GM18870 (cell line): ENCODE measurements around the gene MST1R.
"Not testable (repeated sequence)": the region's sequence is repeated elsewhere in the genome, so short reads cannot be mapped to it uniquely, and the experiment has no call there.

Experiments used
- ATAC-seq: cut with Tn5 transposase; IDR thresholded peaks from one replicate; pipeline ENCODE4 v1.9.1; 2021; ENCODE audit warnings: moderate library complexity; ENCODE audit not compliant: unreplicated experiment

Gene MST1R

DNA sequence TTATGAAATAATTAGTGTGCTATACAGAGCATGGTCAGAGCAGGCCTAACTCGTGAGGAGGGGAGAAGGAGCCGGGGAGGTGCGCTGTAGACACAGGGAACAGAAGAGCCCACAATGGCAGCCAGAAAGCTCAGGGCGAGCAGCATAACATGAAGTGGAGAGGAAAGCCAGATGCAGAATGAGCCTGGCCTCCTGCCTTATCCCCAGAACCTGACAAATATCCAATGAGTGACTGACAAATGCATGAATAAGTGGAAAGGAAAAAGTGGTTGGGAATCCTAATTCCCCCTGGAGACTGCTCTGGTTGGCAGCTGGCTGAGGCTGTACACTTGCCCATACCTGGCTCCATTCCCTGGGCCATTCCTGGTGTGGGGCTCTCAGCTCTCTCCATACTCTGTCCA is 9.2 kb upstream of the MST1R start:
- ATAC-seq = no peak

DNA sequence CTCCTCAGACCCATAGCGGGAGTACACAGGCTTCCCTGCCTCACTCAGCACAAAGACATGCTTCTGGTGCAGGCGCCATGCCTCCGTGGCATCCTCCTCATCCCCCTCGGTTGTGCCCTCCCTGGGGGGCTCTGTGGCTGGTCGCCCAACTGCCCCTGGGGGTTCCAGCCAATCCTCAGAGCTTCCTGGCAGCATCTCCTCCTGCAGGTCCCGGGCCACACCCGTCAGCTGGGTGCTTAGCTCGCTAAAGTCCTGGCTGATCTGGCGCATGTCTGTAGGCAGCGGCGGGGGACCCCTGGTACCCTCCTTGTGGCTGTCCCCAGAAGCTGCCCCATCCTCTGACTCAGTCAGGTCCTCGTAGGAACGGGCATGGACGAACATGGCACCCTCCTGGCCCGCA is 7.9 kb upstream of the MST1R start:
- no peak for ATAC-seq

DNA sequence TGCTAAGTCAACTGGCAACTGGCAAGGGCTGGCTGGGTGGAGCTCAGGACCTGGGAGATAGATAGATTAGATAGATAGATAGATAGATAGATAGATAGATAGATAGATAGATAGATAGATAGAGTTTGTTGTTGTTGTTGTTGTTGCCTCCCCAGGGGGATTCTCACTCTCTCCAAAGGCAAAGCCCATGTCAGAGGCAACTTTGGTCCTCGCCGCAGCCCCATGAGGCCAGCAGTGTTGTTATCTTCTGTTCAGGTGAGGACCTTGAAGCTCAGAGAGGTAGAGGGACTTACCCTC is 7.4 kb upstream of the MST1R start:
- ATAC-seq = no peak

DNA sequence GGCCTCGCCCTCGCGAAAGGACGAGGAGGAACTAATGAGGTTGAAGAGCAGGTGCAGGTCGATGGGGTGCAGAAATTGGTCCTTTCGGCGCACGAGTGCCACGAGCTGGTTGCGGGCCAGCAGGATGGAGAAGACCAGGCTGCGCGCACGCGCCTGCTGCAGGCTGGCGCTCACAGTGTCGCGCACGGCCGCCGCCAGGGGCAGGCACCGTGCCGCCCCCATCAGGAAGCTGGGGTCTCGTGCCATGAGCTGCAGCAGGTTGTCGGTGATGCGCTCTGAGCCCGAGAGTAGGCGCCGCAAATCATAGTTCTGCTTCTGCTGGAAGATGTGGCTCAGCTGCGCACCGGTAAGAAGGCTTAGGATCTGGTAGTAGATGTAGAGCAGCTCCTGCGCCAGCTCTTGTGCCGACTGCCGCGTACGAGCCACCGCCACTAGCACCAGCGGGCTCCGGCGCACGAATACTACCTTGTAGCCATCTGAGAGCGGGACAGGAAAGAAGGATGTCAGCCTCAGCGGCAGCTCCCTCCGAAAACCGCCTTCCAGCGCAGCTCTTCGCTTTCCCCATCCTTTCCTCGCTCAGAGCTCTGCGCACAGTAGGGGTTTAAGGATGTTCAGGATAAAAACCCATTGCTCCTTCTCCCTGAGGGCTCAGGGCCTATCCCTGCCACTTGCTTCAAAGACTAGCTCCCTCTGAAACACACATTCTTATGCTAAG is 6.9 kb upstream of the MST1R start:
- ATAC-seq = no peak

DNA sequence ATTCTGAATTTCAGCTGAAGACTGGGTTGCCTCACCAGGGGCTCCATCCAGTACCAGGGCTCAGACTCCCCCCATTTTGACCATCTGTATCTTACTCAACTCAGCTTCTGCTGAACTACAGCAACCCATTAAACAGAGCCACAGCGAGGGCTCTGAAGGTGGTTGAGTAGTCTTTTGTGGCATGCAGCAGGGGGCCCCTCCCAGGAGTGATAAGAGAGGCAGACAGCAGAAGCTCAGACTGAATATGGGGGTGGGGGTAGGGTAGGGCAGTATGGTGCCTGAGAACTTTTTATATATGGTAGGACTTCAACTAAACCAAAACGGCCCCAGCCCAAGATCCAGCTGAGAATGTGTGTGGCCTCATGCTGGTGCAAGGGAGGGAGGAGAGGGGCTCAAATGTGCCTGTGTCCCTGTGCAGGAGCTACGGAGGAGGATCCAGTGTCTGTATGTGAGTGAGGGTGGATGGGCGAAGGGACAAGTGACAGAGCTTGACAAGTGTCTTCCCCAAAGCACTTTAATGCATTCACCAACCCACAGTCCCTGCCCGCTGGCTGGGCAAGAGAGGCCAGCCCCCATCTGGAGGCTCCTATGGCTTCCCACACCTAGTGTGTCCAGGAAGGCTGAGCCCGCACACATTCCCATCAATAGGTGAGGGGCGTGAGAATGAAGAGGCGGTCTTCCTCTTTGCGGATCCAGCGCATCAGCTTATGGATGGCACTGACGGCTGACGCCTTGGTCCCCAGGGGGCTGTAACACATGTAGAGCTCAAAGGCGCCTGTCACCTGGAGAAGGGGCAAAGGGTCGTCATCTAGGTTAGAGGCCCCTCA is 4.9 kb upstream of the MST1R start:
- no peak for ATAC-seq

DNA sequence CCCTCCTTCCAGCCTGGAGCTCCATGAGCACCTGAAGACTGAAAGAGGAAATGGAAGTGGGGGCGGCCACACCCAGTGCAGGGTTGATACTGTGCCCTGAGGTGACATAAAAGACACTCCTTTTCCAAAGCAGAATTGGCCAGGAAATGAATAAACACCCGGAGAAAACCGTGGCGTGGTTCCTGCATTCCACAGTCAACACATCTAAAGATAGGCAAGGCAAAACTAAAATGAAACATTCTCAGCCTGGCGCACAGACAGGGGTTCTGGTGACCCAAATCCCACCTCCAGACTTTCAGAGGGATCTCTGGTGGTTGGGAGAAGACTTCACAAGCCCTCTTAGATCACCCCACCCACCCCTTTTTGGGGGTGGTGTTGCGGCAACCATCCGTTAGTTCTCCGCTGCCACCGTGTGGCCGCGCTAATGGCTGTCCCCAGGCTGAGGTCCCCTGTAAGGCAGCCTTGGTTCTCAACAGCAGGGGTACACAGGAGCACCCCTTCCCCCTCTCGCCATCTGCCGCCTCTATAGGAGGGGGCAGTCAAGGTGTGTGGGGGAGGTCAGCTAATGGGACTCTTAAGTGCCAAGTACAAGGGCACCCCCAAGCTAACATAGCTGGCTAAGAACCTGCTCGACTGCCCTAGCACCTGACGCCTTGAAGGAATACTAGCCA is 2.5 kb upstream of the MST1R start:
- no peak for ATAC-seq

DNA sequence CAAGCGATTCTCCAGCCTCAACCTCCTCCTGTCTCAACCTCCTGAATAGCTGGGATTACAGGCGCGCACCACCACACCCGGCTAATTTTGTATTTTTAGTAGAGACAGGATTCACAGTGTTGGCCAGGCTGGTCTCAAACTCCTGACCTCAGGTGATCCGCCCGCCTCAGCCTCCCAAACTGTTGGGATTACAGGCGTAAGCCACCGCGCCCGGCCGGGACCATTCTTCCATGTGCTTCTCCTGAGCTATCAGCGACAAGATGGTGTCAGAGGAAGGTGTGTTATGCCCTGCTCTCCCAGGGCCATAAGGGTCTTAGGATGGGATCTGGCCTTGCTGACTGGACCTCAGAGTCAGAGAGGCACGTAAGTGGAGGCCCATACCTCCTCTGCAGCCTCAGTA is 775 bp upstream of the MST1R start:
- ATAC-seq = not testable (repeated sequence)

DNA sequence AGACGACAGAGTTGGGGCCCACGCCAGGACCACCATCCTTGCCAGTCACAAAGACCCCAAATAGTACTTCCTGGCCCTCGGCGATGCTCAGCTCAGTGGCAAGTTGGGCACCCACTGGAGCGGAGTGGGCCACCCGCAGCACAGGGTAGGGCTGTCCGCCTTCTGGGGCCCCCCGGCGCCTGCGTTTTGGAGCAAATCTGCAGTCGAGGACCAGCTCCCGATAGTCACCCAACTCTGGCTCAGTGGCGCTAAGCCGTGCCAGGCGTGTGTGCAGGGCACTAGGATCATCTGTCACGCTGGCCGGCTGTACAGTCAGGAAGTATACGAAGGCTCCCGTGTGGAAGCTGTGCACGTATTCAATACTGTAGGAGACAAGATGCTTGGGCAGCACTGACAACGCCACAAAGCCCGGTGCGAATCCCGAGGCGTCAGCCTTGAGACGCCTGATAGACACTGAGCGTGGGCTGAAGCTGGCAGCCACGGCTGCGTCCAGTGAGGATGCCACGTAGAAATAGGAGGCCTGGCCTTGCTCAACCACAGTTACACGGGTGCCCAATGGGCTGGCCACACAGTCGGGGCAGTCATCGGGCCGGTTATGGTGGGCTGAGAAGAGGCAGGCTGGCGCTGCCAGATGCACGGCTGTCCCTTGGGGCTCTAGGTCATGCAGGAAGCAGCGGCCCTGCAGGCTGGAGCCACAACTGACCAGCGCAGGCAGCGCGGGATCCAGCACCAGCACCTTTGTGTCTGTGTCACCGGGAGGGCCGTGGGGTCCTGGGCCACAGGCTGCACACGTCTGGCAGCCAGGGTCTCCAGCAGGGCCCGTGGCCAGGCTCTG is 945 bp downstream of the MST1R start:
- no peak for ATAC-seq

DNA sequence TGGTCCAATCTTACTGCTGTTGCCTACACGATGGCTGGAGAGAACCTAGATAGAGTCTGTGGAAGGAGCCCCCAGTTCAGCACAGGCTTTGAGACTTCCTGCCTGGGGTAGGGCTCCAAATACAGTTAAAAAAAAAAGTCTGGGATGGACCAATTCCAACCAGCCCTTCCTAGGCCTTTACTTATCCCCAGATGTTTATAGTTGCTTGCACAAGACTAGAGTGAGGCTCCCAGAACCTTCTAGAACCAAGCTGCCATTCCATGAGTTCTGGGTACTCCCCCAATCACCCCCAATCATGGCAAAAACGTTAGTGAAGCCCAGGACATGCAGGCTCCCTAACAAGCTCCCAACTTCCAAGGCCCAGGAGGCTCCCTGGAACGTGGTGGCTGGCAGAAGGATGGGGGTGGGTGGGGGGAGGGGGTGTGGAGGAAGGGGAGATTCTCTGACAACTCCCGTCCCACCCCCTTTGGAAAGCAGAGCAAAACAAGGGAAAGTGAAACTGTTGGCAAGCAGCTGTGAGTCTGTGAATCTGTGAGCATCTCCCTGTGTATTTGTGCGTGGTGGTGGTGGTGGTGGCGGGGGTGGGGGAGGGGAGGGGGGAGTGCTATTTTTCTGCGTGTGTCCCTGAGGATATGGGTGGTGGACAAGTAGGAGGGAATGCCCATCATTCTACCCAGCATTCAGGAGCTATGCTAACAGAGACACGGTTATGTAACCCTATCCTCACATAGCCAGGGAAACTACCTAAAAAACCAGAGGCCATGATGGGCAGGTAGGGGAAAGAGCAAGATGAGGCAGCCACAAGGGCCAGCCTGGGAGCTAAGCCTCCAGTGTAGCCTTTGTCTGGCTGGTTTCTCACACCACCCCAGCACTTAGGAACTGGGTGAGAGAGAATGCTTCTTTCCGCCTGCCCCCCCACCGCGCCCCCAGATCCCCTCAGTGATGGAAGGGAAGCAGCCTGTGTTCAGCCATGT is 2.0 kb downstream of the MST1R start:
- no peak for ATAC-seq

DNA sequence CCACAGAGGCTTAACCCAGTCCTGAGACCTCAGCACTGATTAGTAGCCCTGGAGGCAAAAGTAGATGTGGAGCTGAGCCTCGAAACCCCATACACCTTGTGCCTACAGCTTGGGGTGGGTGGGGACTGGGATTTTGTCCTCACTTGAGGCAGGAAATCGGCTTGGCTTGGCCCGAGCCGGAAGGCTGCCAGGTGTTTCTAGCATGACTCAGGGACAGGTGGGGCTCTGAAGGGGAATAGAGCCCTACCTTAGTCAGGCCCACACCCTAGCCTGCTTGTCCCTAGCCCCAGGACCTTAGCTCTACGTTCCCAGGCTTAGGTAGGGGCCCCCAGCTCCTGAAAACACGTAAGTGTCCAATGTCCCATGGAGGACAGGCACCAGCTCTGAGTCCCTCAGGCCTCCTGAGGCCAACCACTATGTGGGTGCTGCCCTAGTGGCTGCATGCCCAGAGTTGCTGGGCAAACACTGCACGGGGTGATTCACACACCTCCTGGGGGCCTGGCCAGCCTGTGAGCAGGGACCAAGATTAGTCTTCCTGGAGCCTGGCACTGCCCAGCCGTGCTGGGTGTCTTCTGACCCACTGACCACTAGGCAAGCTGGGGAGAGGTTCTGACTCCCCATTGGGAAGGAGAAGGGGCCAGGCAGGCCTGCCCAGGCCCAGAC is 3.1 kb downstream of the MST1R start:
- ATAC-seq = no peak

DNA sequence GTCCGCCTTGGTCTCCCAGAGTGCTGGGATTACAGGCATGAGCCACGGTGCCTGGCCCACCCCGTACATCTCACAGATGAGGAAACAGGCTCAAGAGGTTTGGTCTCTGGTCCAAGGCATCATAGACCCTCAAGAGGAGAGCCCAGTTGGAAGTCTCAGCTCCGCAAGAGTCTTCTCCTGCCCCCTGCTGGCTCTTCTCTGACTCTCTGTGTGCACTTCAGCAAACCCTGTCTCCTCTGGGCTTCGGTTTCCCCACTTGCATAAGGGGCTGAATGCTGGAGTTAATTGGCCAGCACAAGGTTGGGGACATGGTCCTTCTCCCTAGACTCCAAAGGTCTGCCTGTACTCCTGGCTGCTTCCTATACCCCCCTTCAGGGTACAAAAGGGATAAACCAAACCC is 3.9 kb downstream of the MST1R start:
- no peak for ATAC-seq

DNA sequence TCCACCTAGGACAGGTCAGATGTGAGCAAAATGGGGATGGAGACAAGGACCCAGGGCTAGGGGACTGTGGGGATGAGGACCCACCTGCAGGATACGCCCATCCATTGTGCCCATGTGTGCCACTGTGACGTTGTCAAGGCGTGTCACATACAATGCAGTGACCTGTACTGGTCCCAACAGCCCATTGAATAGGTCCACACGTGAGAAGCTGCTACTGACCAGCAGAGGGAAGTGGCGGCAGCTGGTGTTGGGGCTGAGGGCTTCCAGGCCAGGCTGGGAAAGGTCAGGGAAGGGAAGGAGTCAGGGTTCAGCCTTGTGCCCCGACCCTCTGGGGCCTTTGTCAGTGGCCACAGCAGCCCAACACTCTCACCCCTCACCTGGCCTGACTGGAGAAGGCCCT is 4.7 kb downstream of the MST1R start:
- ATAC-seq = no peak

DNA sequence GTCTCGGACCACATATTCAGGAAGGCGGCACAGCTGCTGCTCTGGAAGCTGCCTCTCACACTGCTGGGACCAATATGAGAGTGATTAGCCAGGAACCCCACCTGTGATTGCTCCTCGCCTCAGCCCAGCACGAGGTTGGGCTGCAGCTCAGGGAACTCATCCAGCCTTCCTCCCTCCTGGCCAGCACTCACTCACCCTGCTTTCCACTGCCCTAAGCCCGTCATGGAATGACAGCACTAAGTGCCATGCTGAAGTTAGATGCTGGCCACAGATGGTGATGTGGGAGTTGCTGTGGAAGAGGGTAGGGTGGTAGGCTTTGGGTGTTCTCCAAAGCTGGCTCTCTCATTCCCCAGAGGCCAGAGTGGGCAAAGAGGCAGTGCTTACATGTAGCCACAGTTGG is 7.3 kb downstream of the MST1R start:
- no peak for ATAC-seq

DNA sequence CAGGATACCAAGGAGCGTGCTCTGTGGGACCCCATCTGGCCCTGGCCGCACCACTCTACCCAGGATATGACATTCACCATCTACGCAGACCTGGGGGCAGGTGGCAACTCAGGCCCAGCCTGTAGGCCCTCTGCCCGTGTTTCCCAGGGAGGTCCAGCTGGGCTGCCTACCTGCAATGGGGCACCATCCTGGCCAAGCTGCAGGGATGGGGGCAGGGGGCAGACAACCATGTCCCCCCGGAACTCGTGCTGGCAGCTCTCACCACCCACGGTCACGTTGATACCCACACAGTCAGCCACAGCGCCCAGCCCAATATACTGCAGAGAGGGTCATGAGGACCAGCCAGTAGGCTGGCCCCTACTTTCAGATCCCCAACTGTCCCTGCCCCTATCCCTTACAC is 7.9 kb downstream of the MST1R start:
- ATAC-seq = no peak

DNA sequence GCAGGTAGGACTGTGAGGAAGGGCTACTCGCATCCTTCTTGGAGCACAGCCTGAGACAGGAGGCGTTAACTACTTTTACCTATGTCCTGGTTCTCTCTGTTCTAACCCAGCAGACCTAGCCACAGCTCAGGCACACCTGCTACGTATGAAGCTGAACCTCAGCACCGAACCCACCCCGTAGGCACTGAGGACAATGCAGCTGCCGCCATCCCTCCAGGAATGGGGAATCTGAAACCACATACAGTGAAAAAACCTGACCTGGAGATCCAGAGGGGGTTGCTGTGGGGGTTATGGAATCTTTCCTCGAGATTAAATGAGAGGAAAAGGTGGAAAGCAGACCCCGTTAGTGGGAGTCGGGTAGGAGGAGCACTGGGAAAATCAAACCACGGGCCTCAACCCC is 14.4 kb downstream of the MST1R start:
- no peak for ATAC-seq

DNA sequence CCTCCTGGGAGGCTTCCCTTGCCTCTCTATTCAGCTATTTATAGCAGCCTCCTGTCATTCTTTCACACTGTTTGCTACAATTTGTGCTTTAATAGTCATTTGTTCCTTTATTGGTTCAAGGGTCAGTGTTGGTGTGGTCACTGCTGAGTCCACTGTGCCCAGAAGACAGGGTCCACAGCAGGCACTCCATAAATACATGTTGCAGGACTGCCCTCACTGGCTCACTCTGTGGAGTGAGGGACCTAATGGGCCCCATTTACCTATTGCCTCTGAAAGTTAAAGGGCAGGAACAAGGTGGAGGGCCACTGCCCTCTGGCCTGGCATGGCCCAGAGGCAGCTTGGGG is 16.8 kb downstream of the MST1R start:
- ATAC-seq = no peak

DNA sequence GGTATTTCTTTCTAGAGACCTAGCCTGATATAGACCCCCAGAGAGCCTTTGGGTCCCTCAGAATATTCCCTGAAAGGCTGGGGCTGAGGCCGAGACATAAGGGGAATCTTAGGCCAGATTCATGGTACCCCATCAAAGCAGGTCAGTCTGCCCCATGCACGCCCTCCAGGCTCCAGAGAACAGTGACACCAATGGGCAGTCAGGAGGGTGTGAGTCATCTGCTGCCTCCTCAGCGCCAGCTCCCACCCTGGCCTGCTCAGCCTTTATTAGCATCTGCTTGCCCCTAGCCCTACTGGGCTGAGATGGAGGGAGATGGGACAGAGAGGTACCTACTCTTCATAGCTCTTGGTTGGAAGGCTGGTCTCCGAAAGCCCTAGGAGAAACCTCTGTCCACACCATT is 19.7 kb downstream of the MST1R start:
- no peak for ATAC-seq

DNA sequence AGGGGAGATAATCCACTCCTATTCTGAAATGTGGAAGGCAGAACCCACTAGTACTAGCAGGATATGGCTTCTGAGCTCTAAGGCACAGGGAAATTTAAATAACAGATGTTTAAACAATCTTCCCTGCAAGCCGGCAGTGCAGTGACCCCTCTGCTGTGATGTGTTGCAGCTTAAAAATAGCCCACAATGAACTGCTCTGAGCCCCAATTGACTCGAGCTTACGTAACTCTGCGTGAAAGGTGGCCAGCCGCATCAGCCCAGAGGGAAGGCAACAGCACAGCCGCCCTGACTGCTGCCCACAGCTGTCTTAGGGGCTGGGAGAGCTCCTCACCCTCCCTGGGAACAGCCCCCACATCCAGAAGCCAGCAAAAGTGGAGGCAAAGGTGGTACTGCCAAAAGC is 21.5 kb downstream of the MST1R start:
- ATAC-seq = no peak

DNA sequence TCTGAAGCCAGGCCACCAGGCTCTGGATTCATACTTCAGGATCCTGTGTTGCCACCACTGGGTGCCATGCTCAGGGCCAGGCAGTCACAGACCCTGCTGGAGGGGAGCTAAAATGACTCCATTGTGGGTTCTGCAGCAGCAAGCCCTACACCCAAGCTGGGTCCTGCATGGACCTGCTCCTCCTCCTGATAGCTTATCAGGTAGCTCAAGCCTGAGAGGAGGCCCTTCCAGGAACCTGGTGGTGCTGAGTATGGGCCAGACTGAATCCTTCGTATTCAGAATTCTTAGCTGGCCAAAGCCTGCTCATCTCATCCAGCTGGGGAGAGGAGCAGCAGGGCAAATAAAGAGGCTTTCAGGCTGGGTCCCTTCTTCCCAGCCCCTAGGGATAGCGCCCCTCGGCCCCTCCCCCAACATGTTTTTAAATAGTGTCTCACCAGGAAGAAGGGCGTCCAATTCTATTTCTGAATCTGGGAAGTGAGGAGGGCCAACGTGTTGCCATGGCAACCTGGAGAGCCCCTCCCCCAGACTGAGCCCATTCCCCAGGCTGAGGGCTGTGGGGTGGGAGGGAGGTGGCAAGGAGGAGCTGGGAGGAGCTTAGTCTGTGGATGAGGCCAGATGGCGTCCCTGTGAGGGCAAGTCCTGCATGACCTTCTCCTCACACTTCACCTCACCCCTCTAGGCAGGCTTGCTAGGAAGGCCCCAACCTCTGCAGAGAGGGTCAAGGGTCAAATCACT is 22.9 kb downstream of the MST1R start:
- no peak for ATAC-seq
